ENCODE results near the gene IL26.

- TF ChIP-seq POLR2A (IDR thresholded peaks at IDR 0.05), result no peak
- no peak for TF ChIP-seq CTCF (IDR thresholded peaks at IDR 0.05)
Measured at GRCh38 chr12:68170726-68171125, 54.9 kb downstream of the IL26 start.
